ENCODE results near the gene JAGN1. TPM values are rescaled to one million over a fixed set of nuclear protein-coding genes. Genes with fewer than 3 reads are reported as not detected.
A peak's percentile ranks its signal among the peaks of the same experiment; 100 is the strongest.

JAGN1 gene
- total and polyA plus RNA-seq, 8 donors, result 16.3 to 27.1 (median 21.9) TPM

DNA sequence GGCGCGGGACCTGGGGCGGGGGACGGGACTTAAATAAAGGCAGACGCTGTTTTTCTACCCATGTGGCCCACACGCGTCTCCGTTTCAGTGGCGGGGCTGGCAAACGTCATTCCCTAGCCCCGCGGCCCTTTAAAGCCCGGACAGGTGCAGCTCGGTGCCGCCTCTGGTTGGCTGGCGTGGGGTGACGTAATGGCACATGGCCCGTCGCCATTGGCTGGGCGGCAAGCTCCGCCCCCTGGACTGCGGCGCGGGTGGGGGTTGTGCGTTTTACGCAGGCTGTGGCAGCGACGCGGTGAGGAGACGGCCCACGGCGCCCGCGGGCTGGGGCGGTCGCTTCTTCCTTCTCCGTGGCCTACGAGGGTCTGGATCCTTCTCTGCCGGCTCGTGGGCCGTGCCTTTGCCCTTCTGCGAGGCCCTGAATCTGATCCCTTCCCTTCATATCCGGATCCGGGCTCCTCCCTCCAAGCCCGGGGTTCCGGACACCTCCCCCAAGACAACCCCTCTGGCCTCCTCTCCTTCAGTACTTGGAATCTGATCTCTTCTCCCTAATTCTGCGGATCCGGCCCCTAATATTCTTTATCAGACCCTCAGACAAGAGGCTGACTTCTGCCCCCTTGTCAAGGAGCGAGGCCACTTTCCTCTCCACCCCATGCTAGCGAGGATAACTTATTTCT, 43.3 kb downstream of the JAGN1 start, which contains the start of gene CRELD1:
Gene CRELD1 (plus strand): TSS at position 274 of the 674 bp plus-strand sequence. CDS start 605 bp downstream, outside the sequence.
- Histone ChIP-seq H3K4me1 (peaks cover 0 to 17% (median 16%) of the 10 kb centered on the region in 3 donors), H3K9me3 (no peaks in the 10 kb centered on the region), H3K27ac (peak within 1 kb of the TSS; percentile 80 to 88 (median 85)), H3K36me3 (no peaks in the 10 kb centered on the region), H3K27me3 (no peaks in the 10 kb centered on the region), H3K4me3 (peak within 1 kb of the TSS; percentile 58 to 76 (median 66))
- ATAC-seq (peak; percentile 90 to 97 (median 92)), DNase-seq (peak; percentile 95 to 99 (median 98)), FAIRE-seq (no peak)
- TF ChIP-seq, protein P1, sequence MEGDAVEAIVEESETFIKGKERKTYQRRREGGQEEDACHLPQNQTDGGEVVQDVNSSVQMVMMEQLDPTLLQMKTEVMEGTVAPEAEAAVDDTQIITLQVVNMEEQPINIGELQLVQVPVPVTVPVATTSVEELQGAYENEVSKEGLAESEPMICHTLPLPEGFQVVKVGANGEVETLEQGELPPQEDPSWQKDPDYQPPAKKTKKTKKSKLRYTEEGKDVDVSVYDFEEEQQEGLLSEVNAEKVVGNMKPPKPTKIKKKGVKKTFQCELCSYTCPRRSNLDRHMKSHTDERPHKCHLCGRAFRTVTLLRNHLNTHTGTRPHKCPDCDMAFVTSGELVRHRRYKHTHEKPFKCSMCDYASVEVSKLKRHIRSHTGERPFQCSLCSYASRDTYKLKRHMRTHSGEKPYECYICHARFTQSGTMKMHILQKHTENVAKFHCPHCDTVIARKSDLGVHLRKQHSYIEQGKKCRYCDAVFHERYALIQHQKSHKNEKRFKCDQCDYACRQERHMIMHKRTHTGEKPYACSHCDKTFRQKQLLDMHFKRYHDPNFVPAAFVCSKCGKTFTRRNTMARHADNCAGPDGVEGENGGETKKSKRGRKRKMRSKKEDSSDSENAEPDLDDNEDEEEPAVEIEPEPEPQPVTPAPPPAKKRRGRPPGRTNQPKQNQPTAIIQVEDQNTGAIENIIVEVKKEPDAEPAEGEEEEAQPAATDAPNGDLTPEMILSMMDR (IDR thresholded peaks at IDR 0.05), result no peak
- intact Hi-C loops (cut with DNase I), result no loop called here
- 0% methylated on average over 45 to 50 of the region's 50 CpGs for WGBS, 2 donors

DNA sequence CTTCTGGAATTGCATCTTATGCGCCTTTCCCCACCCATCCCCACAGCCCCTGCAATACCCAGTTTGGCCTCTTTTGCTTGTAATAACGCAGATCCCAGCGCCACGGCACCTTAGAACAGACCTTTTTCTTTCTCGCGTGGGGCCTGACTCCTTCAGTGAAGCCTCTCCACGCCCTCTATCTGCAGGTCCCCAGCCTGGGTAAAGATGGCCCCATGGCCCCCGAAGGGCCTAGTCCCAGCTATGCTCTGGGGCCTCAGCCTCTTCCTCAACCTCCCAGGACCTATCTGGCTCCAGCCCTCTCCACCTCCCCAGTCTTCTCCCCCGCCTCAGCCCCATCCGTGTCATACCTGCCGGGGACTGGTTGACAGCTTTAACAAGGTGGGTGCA, 43.8 kb downstream of the JAGN1 start:
- Histone ChIP-seq H3K4me3 (peak overlapping the region; percentile 58 to 76 (median 66)), H3K27ac (peak overlapping the region; percentile 80 to 88 (median 85)), H3K9me3 (no peaks in the 10 kb centered on the region), H3K4me1 (peaks cover 0 to 17% (median 16%) of the 10 kb centered on the region in 3 donors), H3K27me3 (no peaks in the 10 kb centered on the region), H3K36me3 (no peaks in the 10 kb centered on the region)
- WGBS, 2 donors, result 4 to 5% methylated on average over 11 of the region's 11 CpGs
- TF ChIP-seq, protein P1 (IDR thresholded peaks at IDR 0.05), result no peak
- ATAC-seq (peak in 1 of 4 donors; percentile 0), DNase-seq (peak in 1 of 6 donors; percentile 40), FAIRE-seq (no peak)
- intact Hi-C loops (cut with DNase I), result no loop called here

DNA sequence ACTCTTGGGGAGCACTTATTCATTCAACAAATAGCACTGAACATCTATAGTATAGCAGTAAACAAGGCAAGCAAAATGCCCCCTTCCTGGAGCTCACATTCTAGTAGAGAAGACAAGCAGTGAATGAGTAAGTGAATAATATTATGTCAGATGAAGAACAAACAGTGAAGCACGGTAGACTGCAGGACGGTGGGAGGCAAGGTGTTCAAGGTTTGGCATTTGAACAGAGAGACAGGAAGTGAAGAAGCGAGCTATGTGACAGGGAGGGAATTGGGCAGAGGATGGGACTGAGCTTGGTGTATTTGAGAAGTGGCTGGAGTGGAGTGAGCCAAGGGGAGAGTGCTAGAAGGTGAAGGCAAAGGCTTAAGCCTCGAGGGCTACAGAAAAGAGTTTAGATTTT, 44.6 kb downstream of the JAGN1 start:
- TF ChIP-seq, protein P1 (IDR thresholded peaks at IDR 0.05), result no peak
- ATAC-seq, result no peak
- no peaks in the 10 kb centered on the region for H3K27me3 ChIP-seq
- DNase-seq, result no peak
- FAIRE-seq, result no peak
- WGBS, 2 donors, result 35 to 43% methylated on average over 4 of the region's 4 CpGs
- peaks cover 0 to 17% (median 16%) of the 10 kb centered on the region in 3 donors for H3K4me1 ChIP-seq
- H3K4me3 ChIP-seq, result peak overlapping the region in 2 of 4 donors; percentile 66 to 67
- no peak overlapping the region for H3K27ac ChIP-seq
- no peaks in the 10 kb centered on the region for H3K36me3 ChIP-seq
- no peaks in the 10 kb centered on the region for H3K9me3 ChIP-seq
- intact Hi-C loops (cut with DNase I), result no loop called here

DNA sequence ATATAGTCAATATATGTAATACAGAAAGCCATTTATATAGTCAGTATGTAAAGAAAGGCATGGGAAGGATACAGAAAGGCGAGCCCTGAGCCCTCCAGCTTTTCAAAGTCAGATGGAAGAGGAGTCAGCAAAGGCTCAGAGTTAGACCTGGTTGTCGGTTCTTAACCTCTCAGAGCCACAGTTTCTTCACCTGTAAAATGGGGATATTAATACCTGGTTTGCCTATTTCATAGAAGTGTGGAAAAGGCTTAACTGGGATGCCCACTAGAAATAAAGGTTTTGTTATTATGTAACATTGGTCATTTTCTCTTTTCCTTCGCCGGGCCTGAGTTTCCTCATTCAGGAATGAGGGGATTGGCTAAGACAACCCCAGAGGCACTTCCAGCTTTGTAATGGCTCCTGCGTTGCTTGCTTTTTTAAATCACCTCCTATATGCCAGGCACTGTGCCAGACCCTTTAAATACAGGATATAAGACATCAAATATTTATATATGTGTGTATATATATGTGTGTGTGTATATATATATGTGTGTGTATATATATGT, 45.6 kb downstream of the JAGN1 start:
- ATAC-seq, result no peak
- intact Hi-C loops (cut with DNase I), result no loop called here
- H3K9me3 ChIP-seq, result no peaks in the 10 kb centered on the region
- FAIRE-seq, result no peak
- TF ChIP-seq, protein P1 (IDR thresholded peaks at IDR 0.05), result no peak
- no peak for DNase-seq
- no peak overlapping the region for H3K4me3 ChIP-seq
- peaks cover 0 to 17% (median 16%) of the 10 kb centered on the region in 3 donors for H3K4me1 ChIP-seq
- H3K27ac ChIP-seq, result no peak overlapping the region
- H3K36me3 ChIP-seq, result no peaks in the 10 kb centered on the region
- 86 to 96% methylated on average over 5 of the region's 5 CpGs for WGBS, 2 donors
- H3K27me3 ChIP-seq, result no peaks in the 10 kb centered on the region

Measured in pancreas (tissue), 10 donors.